HG02798 (cell line): ENCODE measurements around the gene FUT9.

ENCODE experiments used
- ATAC-seq: cut with Tn5 transposase; IDR thresholded peaks from one replicate; pipeline ENCODE4 v1.9.1; 2021; ENCODE audit warnings: mild to moderate bottlenecking; ENCODE audit not compliant: unreplicated experiment, poor library complexity

Gene FUT9

GRCh38 chr6:96164802-96165201, 149.0 kb downstream of the FUT9 start:
- no peak for ATAC-seq

GRCh38 chr6:96171112-96171511, 155.3 kb downstream of the FUT9 start:
- ATAC-seq: no peak

GRCh38 chr6:96184798-96185197, 169.0 kb downstream of the FUT9 start:
- ATAC-seq: no peak

- ATAC-seq: no peak
Measured at GRCh38 chr6:96186094-96186493, 170.3 kb downstream of the FUT9 start.

- no peak for ATAC-seq
Measured at GRCh38 chr6:96186516-96187195, 170.9 kb downstream of the FUT9 start.

- ATAC-seq: no peak
Measured at GRCh38 chr6:96194675-96195074, 178.9 kb downstream of the FUT9 start.

- ATAC-seq: no peak
Measured at GRCh38 chr6:96195272-96195671, 179.5 kb downstream of the FUT9 start.

- no peak for ATAC-seq
Measured at GRCh38 chr6:96196633-96197032, 180.9 kb downstream of the FUT9 start.

GRCh38 chr6:96197241-96197640, 181.5 kb downstream of the FUT9 start:
- ATAC-seq: no peak

- no peak for ATAC-seq
Measured at GRCh38 chr6:96202571-96202970, 186.8 kb downstream of the FUT9 start.

GRCh38 chr6:96211341-96211740, 195.6 kb downstream of the FUT9 start:
- no peak for ATAC-seq

GRCh38 chr6:96212066-96212465, 196.3 kb downstream of the FUT9 start:
- ATAC-seq: no peak

- ATAC-seq: no peak
Measured at GRCh38 chr6:96213784-96214183, 198.0 kb downstream of the FUT9 start.

GRCh38 chr6:96223695-96224094, 207.9 kb downstream of the FUT9 start:
- no peak for ATAC-seq

GRCh38 chr6:96227135-96227534, 211.4 kb downstream of the FUT9 start:
- ATAC-seq: no peak

- ATAC-seq: no peak
Measured at GRCh38 chr6:96234444-96234843, 218.7 kb downstream of the FUT9 start.

- ATAC-seq: no peak
Measured at GRCh38 chr6:96235927-96236326, 220.2 kb downstream of the FUT9 start.

- no peak for ATAC-seq
Measured at GRCh38 chr6:96236471-96236870, 220.7 kb downstream of the FUT9 start.

GRCh38 chr6:96237638-96238347, 222.0 kb downstream of the FUT9 start:
- ATAC-seq: no peak

GRCh38 chr6:96246563-96246962, 230.8 kb downstream of the FUT9 start:
- no peak for ATAC-seq

GRCh38 chr6:96249755-96250154, 234.0 kb downstream of the FUT9 start:
- ATAC-seq: no peak

GRCh38 chr6:96257751-96258150, 242.0 kb downstream of the FUT9 start:
- no peak for ATAC-seq
